ELR (cell line): ENCODE data around the gene RTN4.

ENCODE experiments used
- DNase-seq: peaks from one replicate; pipeline ENCODE4 v3.0.0-alpha.2; 2015; ENCODE audit warnings: low read depth

RTN4 gene

GRCh38 chr2:55033921-55034320 is 16.3 kb downstream of the RTN4 start:
- DNase-seq: no peak

GRCh38 chr2:55033076-55033742 is 17.0 kb downstream of the RTN4 start:
- DNase-seq: no peak

- no peak for DNase-seq
These were observed 18.7 kb downstream of the RTN4 start for GRCh38 chr2:55031505-55031904.

- no peak for DNase-seq
These were observed 19.5 kb downstream of the RTN4 start for GRCh38 chr2:55030766-55031165.

- DNase-seq: no peak
These were observed 21.2 kb downstream of the RTN4 start for GRCh38 chr2:55029098-55029497.

GRCh38 chr2:55027226-55027625 is 23.0 kb downstream of the RTN4 start:
- no peak for DNase-seq

- no peak for DNase-seq
These were observed 24.0 kb downstream of the RTN4 start for GRCh38 chr2:55026202-55026601.

- no peak for DNase-seq
These were observed 24.6 kb downstream of the RTN4 start for GRCh38 chr2:55025627-55026026.

GRCh38 chr2:55025082-55025481 is 25.2 kb downstream of the RTN4 start:
- no peak for DNase-seq

- DNase-seq: no peak
These were observed 27.8 kb downstream of the RTN4 start for GRCh38 chr2:55022476-55022875.

GRCh38 chr2:55019526-55020258 is 30.6 kb downstream of the RTN4 start:
- DNase-seq: peak; percentile 77

- DNase-seq: no peak
These were observed 31.6 kb downstream of the RTN4 start for GRCh38 chr2:55018619-55019018.

GRCh38 chr2:55017880-55018279 is 32.4 kb downstream of the RTN4 start:
- no peak for DNase-seq

- DNase-seq: no peak
These were observed 32.8 kb downstream of the RTN4 start for GRCh38 chr2:55017428-55017827.

- DNase-seq: peak; percentile 82
These were observed 35.0 kb downstream of the RTN4 start for GRCh38 chr2:55014962-55015939.

- no peak for DNase-seq
These were observed 36.3 kb downstream of the RTN4 start for GRCh38 chr2:55013936-55014335.

GRCh38 chr2:55012672-55013484 is 37.4 kb downstream of the RTN4 start:
- DNase-seq: no peak

GRCh38 chr2:55011831-55012671 is 38.2 kb downstream of the RTN4 start:
- no peak for DNase-seq

- peak; percentile 38 for DNase-seq
These were observed 39.3 kb downstream of the RTN4 start for GRCh38 chr2:55010915-55011314.

- no peak for DNase-seq
These were observed 40.1 kb downstream of the RTN4 start for GRCh38 chr2:55010149-55010591.
